ENCODE data around the gene GSX1.
"Not testable (repeated sequence)": the region's sequence is repeated elsewhere in the genome, so short reads cannot be mapped to it uniquely, and the experiment has no call there.

GSX1 gene

GRCh38 chr13:27794921-27795717, 2.8 kb downstream of the GSX1 start:
- no peak for DNase-seq

GRCh38 chr13:27795718-27796019, 3.4 kb downstream of the GSX1 start:
- DNase-seq: no peak

- no peak for DNase-seq
Observed at GRCh38 chr13:27796544-27797227, 4.4 kb downstream of the GSX1 start.

GRCh38 chr13:27797228-27797624, 4.9 kb downstream of the GSX1 start:
- no peak for DNase-seq

- DNase-seq: no peak
Observed at GRCh38 chr13:27806744-27807387, 14.6 kb downstream of the GSX1 start.

GRCh38 chr13:27808851-27809550, 16.7 kb downstream of the GSX1 start:
- no peak for DNase-seq

GRCh38 chr13:27810009-27810408, 17.7 kb downstream of the GSX1 start:
- DNase-seq: no peak

GRCh38 chr13:27810461-27810860, 18.2 kb downstream of the GSX1 start:
- no peak for DNase-seq

- no peak for DNase-seq
Observed at GRCh38 chr13:27813826-27814225, 21.5 kb downstream of the GSX1 start.

- not testable (repeated sequence) for DNase-seq
Observed at GRCh38 chr13:27817832-27818231, 25.5 kb downstream of the GSX1 start.

- DNase-seq: no peak
Observed at GRCh38 chr13:27820524-27821482, 28.5 kb downstream of the GSX1 start.

GRCh38 chr13:27821566-27821965, 29.3 kb downstream of the GSX1 start:
- DNase-seq: no peak

- DNase-seq: no peak
Observed at GRCh38 chr13:27822258-27822872, 30.1 kb downstream of the GSX1 start.

- no peak for DNase-seq
Observed at GRCh38 chr13:27822873-27823311, 30.6 kb downstream of the GSX1 start.

GRCh38 chr13:27824121-27824520, 31.8 kb downstream of the GSX1 start:
- no peak for DNase-seq

GRCh38 chr13:27825072-27825471, 32.8 kb downstream of the GSX1 start:
- no peak for DNase-seq

GRCh38 chr13:27826379-27827353, 34.4 kb downstream of the GSX1 start:
- DNase-seq: peak; percentile 50

GRCh38 chr13:27827646-27828045, 35.4 kb downstream of the GSX1 start:
- no peak for DNase-seq

GRCh38 chr13:27830010-27830409, 37.7 kb downstream of the GSX1 start:
- peak; percentile 29 for DNase-seq

GRCh38 chr13:27833206-27833605, 40.9 kb downstream of the GSX1 start:
- no peak for DNase-seq
